H9 (cell line): Measurements from ENCODE around the gene TEX10. TPM values are rescaled to one million over a fixed set of nuclear protein-coding genes. Genes with fewer than 3 reads are reported as not detected.

Experiments
- DNase-seq: peaks from one replicate; pipeline ENCODE4 v3.0.0-alpha.2; 2017
- H2AFZ ChIP-seq: one replicate; pipeline ENCODE4 v1.6.1; 2013; ENCODE audit warnings: mild to moderate bottlenecking, low read length, control low read depth, moderate library complexity
- H2AK5ac ChIP-seq: 2 replicates; pipeline ENCODE4 v1.6.1; 2013; ENCODE audit warnings: low read length, control low read depth, mixed read lengths; ENCODE audit not compliant: insufficient read length
- H2BK120ac ChIP-seq: one replicate; pipeline ENCODE4 v1.6.1; 2013; ENCODE audit warnings: low read depth, mild to moderate bottlenecking, low read length, control low read depth, inconsistent platforms; ENCODE audit not compliant: poor library complexity, severe bottlenecking
- H2BK12ac ChIP-seq: 2 replicates; pipeline ENCODE4 v1.6.1; 2013; ENCODE audit warnings: low read length, control low read depth, mixed read lengths, low read depth; ENCODE audit not compliant: insufficient read length
- H2BK15ac ChIP-seq: 2 replicates; pipeline ENCODE4 v1.6.1; 2013; ENCODE audit warnings: low read depth, low read length, control low read depth
- H2BK20ac ChIP-seq: one replicate; pipeline ENCODE4 v1.6.1; 2013; ENCODE audit warnings: low read depth, mild to moderate bottlenecking, low read length, control low read depth, inconsistent platforms; ENCODE audit not compliant: poor library complexity, severe bottlenecking
- H2BK5ac ChIP-seq: 2 replicates; pipeline ENCODE4 v1.6.1; 2013; ENCODE audit warnings: low read length, control low read depth, mixed read lengths; ENCODE audit not compliant: insufficient read length
- H3K14ac ChIP-seq: 2 replicates; pipeline ENCODE4 v1.6.1; 2013; ENCODE audit warnings: low read length, control low read depth; ENCODE audit not compliant: insufficient read depth
- H3K18ac ChIP-seq: 2 replicates; pipeline ENCODE4 v1.6.1; 2013; ENCODE audit warnings: low read depth, mild to moderate bottlenecking, mixed read lengths, low read length, control low read depth; ENCODE audit not compliant: insufficient read length
- H3K23ac ChIP-seq: 2 replicates; pipeline ENCODE4 v1.6.1; 2013; ENCODE audit warnings: low read length, control low read depth, mixed read lengths, low read depth; ENCODE audit not compliant: insufficient read length
- H3K23me2 ChIP-seq: 2 replicates; pipeline ENCODE4 v1.6.1; 2013; ENCODE audit warnings: low read depth, mild to moderate bottlenecking, mixed read lengths, low read length, control low read depth; ENCODE audit not compliant: insufficient read length, poor library complexity, severe bottlenecking
- H3K27ac ChIP-seq: 2 replicates; pipeline ENCODE4 v1.5.1; 2013; ENCODE audit warnings: low read length, control low read depth, mixed read lengths, low read depth; ENCODE audit not compliant: insufficient read length
- H3K27me3 ChIP-seq: 2 replicates; pipeline ENCODE4 v1.6.1; 2013; ENCODE audit warnings: low read length, control low read depth, inconsistent platforms; ENCODE audit not compliant: insufficient read depth
- H3K4ac ChIP-seq: 2 replicates; pipeline ENCODE4 v1.6.1; 2013; ENCODE audit warnings: low read depth, mild to moderate bottlenecking, control low read depth, inconsistent platforms, low read length, moderate library complexity
- H3K4me1 ChIP-seq: 2 replicates; pipeline ENCODE4 v1.6.1; 2013; ENCODE audit warnings: low read length, control low read depth, inconsistent platforms; ENCODE audit not compliant: insufficient read depth
- H3K4me2 ChIP-seq: 2 replicates; pipeline ENCODE4 v1.6.1; 2013; ENCODE audit warnings: low read length, control low read depth, mixed read lengths; ENCODE audit not compliant: insufficient read length, insufficient read depth
- H3K56ac ChIP-seq: 2 replicates; pipeline ENCODE4 v1.6.1; 2013; ENCODE audit warnings: low read depth, mild to moderate bottlenecking, mixed read lengths, low read length, control low read depth; ENCODE audit not compliant: insufficient read length
- H3K79me1 ChIP-seq: 2 replicates; pipeline ENCODE4 v1.6.1; 2013; ENCODE audit warnings: low read depth, mild to moderate bottlenecking, moderate library complexity, low read length, control low read depth, inconsistent platforms; ENCODE audit not compliant: insufficient read depth, poor library complexity, severe bottlenecking
- H3K79me2 ChIP-seq: 2 replicates; pipeline ENCODE4 v1.6.1; 2013; ENCODE audit warnings: low read length, control low read depth, inconsistent platforms; ENCODE audit not compliant: insufficient read depth
- H3K9ac ChIP-seq: 2 replicates; pipeline ENCODE4 v1.6.1; 2013; ENCODE audit warnings: low read length, control low read depth, mixed read lengths; ENCODE audit not compliant: insufficient read length; ENCODE audit errors: extremely low read depth
- H3K9me3 ChIP-seq: one replicate; pipeline ENCODE4 v1.6.1; 2013; ENCODE audit warnings: low read depth, low read length, inconsistent platforms; ENCODE audit not compliant: control insufficient read depth
- H3T11ph ChIP-seq: one replicate; pipeline ENCODE4 v1.6.1; 2013; ENCODE audit warnings: mild to moderate bottlenecking, low read length, control low read depth, inconsistent platforms
- H4K20me1 ChIP-seq: one replicate; pipeline ENCODE4 v1.6.1; 2013; ENCODE audit not compliant: control insufficient read depth, insufficient read length, insufficient read depth
- H4K5ac ChIP-seq: 2 replicates; pipeline ENCODE4 v1.6.1; 2013; ENCODE audit warnings: low read depth, mild to moderate bottlenecking, mixed read lengths, low read length, control low read depth; ENCODE audit not compliant: insufficient read length
- H4K8ac ChIP-seq: replicated peaks from 2 replicates; pipeline ENCODE4 v1.6.1; 2013; ENCODE audit warnings: low read length, control low read depth, mixed read lengths, low read depth; ENCODE audit not compliant: insufficient read length
- H4K91ac ChIP-seq: 2 replicates; pipeline ENCODE4 v1.6.1; 2013; ENCODE audit warnings: low read depth, mild to moderate bottlenecking, moderate library complexity, mixed read lengths, low read length, control low read depth; ENCODE audit not compliant: insufficient read length
- H3K27ac Mint-ChIP-seq, 3 experiments: 2 replicates in 2 of 3; 3 replicates in 1 of 3; pipeline ENCODE4 v1.8.0; 2020 to 2021; ENCODE audit warnings: mixed read lengths in 3 of 3, mild to moderate bottlenecking in 1 of 3, moderate library complexity in 1 of 3
- H3K27me3 Mint-ChIP-seq: 2 replicates; pipeline ENCODE4 v1.8.0; 2021; ENCODE audit warnings: low read depth, mild to moderate bottlenecking, moderate library complexity, mixed read lengths
- H3K36me3 Mint-ChIP-seq, 3 experiments: 2 replicates in 2 of 3; 3 replicates in 1 of 3; pipeline ENCODE4 v1.8.0; 2020 to 2021; ENCODE audit warnings: low read depth in 3 of 3, mixed read lengths in 3 of 3; ENCODE audit not compliant: insufficient read depth in 1 of 3
- H3K4me1 Mint-ChIP-seq, 2 experiments: 2 replicates each; pipeline ENCODE4 v1.8.0; 2020; ENCODE audit warnings: mixed read lengths in 2 of 2
- H3K4me3 Mint-ChIP-seq, 2 experiments: 2 replicates in 1 of 2; 3 replicates in 1 of 2; pipeline ENCODE4 v1.8.0; 2020 to 2021; ENCODE audit warnings: mild to moderate bottlenecking in 2 of 2, mixed read lengths in 2 of 2, moderate library complexity in 1 of 2
- H3K9me3 Mint-ChIP-seq, 2 experiments: 2 replicates in 1 of 2; 3 replicates in 1 of 2; pipeline ENCODE4 v1.8.0; 2020; ENCODE audit warnings: mild to moderate bottlenecking in 2 of 2, mixed read lengths in 2 of 2, moderate library complexity in 1 of 2
- WGBS: extraction: QIAGEN DNeasy Blood & Tissue Kit; methylation state at CpG from one replicate; pipeline ENCODE4 v1.1.7; 2013; ENCODE audit warnings: missing lambda C conversion rate, low lambda C conversion rate, mixed read lengths; ENCODE audit not compliant: insufficient read length; ENCODE audit errors: extremely low coverage; 5-methylcytosine and 5-hydroxymethylcytosine counted together
- total RNA-seq: library from RNA; stranded (reverse); gene quantifications from 2 replicates; pipeline ENCODE4 v1.2.1, GENCODE V29; 2021
- TF ChIP-seq, protein P1 (sequence below): fragments of 200-600 bp; sonication (generic); conservative IDR thresholded peaks from 3 replicates; pipeline ENCODE4 v1.8.0; 2021; ENCODE audit warnings: antibody characterized with exemption, mild to moderate bottlenecking

TEX10 gene
- total RNA-seq, 1 experiment from 2014 or later: 70.8 TPM

DNA sequence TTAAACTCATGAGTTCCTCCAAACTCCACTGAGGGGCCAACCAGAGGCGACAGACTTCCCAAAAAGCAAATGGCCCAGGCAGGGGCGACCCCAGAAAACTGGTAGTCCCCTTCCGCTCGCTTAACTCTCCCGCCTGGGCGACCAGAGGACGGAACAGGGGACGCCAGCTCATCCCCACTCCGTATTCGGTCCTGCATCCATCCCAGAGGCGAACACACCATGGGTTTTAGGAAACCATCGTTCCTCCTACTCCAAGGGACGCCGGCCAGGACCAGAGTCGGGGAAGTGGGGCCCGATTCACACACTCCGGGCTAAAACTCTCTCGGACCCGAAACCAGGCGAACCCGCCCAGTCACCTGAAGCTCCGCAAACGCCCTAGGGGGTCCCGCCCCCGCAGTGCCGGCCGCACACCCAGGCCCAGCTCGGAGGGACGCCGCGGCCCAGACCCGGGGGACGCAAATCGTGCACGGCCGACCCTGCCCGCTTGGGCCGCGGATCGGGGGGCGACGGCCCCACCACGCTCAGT lies 478 bp downstream of the TEX10 start:
- H3K27ac ChIP-seq: no peak overlapping the region
- H3K23ac ChIP-seq: no peak overlapping the region
- H2BK5ac ChIP-seq: no peak overlapping the region
- H3K14ac ChIP-seq: peak overlapping the region; percentile 88
- no peak overlapping the region for H2BK15ac ChIP-seq
- H3K79me1 ChIP-seq: no peaks in the 10 kb centered on the region
- H3K4me1 ChIP-seq: peaks cover 8% of the 10 kb centered on the region; the same call in 1 of the 2 replicates
- H2BK20ac ChIP-seq: no peak overlapping the region
- Mint-ChIP-seq H3K9me3 (peaks cover 3 to 9% of the 10 kb centered on the region in 2 experiments), H3K4me1 (peaks cover 43% of the 10 kb centered on the region in 2 experiments), H3K27ac (peak overlapping the region; percentile 58 to 95 (median 88); a peak in 6 of 7 replicates), H3K4me3 (peak overlapping the region; percentile 90 to 98), H3K27me3 (no peaks in the 10 kb centered on the region), H3K36me3 (peaks cover 13 to 28% (median 14%) of the 10 kb centered on the region in 3 experiments)
- H3K4ac ChIP-seq: no peak overlapping the region; the same call in 1 of the 2 replicates
- H3K56ac ChIP-seq: no peak overlapping the region
- H4K5ac ChIP-seq: no peak overlapping the region
- no peak overlapping the region for H3T11ph ChIP-seq
- peaks cover 9% of the 10 kb centered on the region for H3K23me2 ChIP-seq
- H4K8ac ChIP-seq: no peak overlapping the region
- H2BK12ac ChIP-seq: no peak overlapping the region
- H3K9me3 ChIP-seq: no peaks in the 10 kb centered on the region
- H3K9ac ChIP-seq: peak overlapping the region; percentile 95
- WGBS: no CpG with 5 or more reads among the region's 43 CpGs
- H4K91ac ChIP-seq: no peak overlapping the region
- H4K20me1 ChIP-seq: peaks cover 2% of the 10 kb centered on the region
- H2BK120ac ChIP-seq: no peak overlapping the region
- peak overlapping the region; percentile 91 for H3K4me2 ChIP-seq
- peaks cover 43% of the 10 kb centered on the region for H3K79me2 ChIP-seq
- no peak overlapping the region for H2AFZ ChIP-seq
- peak overlapping the region; percentile 41 for H3K18ac ChIP-seq
- DNase-seq: peak; percentile 32
- H3K27me3 ChIP-seq: no peaks in the 10 kb centered on the region
- H2AK5ac ChIP-seq: no peak overlapping the region
- TF ChIP-seq, protein P1, sequence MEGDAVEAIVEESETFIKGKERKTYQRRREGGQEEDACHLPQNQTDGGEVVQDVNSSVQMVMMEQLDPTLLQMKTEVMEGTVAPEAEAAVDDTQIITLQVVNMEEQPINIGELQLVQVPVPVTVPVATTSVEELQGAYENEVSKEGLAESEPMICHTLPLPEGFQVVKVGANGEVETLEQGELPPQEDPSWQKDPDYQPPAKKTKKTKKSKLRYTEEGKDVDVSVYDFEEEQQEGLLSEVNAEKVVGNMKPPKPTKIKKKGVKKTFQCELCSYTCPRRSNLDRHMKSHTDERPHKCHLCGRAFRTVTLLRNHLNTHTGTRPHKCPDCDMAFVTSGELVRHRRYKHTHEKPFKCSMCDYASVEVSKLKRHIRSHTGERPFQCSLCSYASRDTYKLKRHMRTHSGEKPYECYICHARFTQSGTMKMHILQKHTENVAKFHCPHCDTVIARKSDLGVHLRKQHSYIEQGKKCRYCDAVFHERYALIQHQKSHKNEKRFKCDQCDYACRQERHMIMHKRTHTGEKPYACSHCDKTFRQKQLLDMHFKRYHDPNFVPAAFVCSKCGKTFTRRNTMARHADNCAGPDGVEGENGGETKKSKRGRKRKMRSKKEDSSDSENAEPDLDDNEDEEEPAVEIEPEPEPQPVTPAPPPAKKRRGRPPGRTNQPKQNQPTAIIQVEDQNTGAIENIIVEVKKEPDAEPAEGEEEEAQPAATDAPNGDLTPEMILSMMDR: no peak
